GM21360 (cell line): ENCODE data around the gene TRPM6.

Source experiments
- ATAC-seq: cut with Tn5 transposase; IDR thresholded peaks from one replicate; pipeline ENCODE4 v1.9.1; 2021; ENCODE audit warnings: mild to moderate bottlenecking, moderate library complexity; ENCODE audit not compliant: unreplicated experiment

The TRPM6 gene

GRCh38 chr9:74726581-74726980, 161.1 kb downstream of the TRPM6 start:
- ATAC-seq: no peak

- ATAC-seq: no peak
Measured at GRCh38 chr9:74724317-74724716, 163.4 kb downstream of the TRPM6 start.

- ATAC-seq: no peak
Measured at GRCh38 chr9:74721696-74722660, 165.7 kb downstream of the TRPM6 start.

- ATAC-seq: no peak
Measured at GRCh38 chr9:74719306-74719705, 168.4 kb downstream of the TRPM6 start.

GRCh38 chr9:74718709-74719108, 169.0 kb downstream of the TRPM6 start:
- no peak for ATAC-seq

- ATAC-seq: no peak
Measured at GRCh38 chr9:74711341-74711740, 176.4 kb downstream of the TRPM6 start.

- no peak for ATAC-seq
Measured at GRCh38 chr9:74697535-74697934, 190.2 kb downstream of the TRPM6 start.

- ATAC-seq: no peak
Measured at GRCh38 chr9:74696520-74696919, 191.2 kb downstream of the TRPM6 start.

GRCh38 chr9:74691058-74691457, 196.7 kb downstream of the TRPM6 start:
- no peak for ATAC-seq

- ATAC-seq: no peak
Measured at GRCh38 chr9:74683322-74683721, 204.4 kb downstream of the TRPM6 start.

GRCh38 chr9:74681906-74682305, 205.8 kb downstream of the TRPM6 start:
- ATAC-seq: no peak

GRCh38 chr9:74674077-74674476, 213.6 kb downstream of the TRPM6 start:
- no peak for ATAC-seq
